Activated CD4-positive, alpha-beta T cell treated with anti-CD3 and anti-CD28 coated beads, Interleukin-2, amount 50 U/mL, for 48 hours (primary cell): Measurements from ENCODE around the gene PAPLN.
"Not testable (repeated sequence)": the region's sequence is repeated elsewhere in the genome, so short reads cannot be mapped to it uniquely, and the experiment has no call there.

Experiments used
- DNase-seq, 2 experiments: peaks; one replicate each; pipeline ENCODE4 v3.0.0-alpha.2; 2020

Gene PAPLN, protein sequence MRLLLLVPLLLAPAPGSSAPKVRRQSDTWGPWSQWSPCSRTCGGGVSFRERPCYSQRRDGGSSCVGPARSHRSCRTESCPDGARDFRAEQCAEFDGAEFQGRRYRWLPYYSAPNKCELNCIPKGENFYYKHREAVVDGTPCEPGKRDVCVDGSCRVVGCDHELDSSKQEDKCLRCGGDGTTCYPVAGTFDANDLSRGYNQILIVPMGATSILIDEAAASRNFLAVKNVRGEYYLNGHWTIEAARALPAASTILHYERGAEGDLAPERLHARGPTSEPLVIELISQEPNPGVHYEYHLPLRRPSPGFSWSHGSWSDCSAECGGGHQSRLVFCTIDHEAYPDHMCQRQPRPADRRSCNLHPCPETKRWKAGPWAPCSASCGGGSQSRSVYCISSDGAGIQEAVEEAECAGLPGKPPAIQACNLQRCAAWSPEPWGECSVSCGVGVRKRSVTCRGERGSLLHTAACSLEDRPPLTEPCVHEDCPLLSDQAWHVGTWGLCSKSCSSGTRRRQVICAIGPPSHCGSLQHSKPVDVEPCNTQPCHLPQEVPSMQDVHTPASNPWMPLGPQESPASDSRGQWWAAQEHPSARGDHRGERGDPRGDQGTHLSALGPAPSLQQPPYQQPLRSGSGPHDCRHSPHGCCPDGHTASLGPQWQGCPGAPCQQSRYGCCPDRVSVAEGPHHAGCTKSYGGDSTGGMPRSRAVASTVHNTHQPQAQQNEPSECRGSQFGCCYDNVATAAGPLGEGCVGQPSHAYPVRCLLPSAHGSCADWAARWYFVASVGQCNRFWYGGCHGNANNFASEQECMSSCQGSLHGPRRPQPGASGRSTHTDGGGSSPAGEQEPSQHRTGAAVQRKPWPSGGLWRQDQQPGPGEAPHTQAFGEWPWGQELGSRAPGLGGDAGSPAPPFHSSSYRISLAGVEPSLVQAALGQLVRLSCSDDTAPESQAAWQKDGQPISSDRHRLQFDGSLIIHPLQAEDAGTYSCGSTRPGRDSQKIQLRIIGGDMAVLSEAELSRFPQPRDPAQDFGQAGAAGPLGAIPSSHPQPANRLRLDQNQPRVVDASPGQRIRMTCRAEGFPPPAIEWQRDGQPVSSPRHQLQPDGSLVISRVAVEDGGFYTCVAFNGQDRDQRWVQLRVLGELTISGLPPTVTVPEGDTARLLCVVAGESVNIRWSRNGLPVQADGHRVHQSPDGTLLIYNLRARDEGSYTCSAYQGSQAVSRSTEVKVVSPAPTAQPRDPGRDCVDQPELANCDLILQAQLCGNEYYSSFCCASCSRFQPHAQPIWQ

GRCh38 chr14:73237219-73237785 is at the start of gene PAPLN:
TSS of gene PAPLN (plus strand) at chr14:73237506. CDS start at chr14:73239779, 2,273 bp downstream.
- peak in 1 of 2 experiments; percentile 19 for DNase-seq

DNA sequence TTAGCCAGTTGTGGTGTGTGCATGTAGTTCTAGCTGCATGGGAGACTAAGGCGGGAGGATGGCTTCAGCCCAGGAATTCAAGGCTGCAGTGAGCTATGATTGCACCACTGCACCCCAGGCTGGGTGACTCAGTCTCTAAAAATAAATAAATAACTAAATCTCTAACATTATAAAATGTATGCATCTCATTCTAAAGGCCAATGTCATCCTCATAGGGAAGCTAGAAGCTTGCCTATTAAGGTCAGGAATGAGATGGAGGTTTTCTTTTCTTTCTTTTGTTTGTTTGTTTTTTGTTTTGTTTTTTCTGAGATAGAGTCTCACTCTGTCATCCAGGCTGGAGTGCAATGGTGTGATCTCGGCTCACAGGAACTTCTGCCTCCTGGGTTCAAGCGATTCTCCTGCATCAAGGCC is 48.8 kb upstream of the PAPLN start:
- DNase-seq: no peak

DNA sequence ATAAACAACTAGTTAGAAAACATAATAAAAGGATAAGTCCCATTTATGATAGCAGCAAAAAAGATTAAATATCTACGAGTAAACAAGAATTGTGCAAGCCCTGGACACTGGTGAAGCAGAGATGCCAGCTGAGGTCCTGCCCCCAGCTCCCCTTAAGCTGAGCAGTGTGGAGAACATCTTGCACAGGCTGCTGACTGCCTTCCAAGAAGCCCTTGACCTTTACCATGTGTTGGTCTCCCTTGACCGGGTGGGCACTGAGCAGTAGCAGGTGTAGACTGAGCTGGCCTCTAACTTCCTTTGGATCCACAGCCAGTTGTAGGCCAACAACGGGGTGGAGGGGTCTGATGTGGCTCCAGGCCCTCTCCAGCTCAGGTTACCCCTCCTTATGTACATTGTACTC is 47.7 kb upstream of the PAPLN start:
- no peak for DNase-seq

GRCh38 chr14:73191441-73191840 is 45.9 kb upstream of the PAPLN start:
- no peak for DNase-seq

DNA sequence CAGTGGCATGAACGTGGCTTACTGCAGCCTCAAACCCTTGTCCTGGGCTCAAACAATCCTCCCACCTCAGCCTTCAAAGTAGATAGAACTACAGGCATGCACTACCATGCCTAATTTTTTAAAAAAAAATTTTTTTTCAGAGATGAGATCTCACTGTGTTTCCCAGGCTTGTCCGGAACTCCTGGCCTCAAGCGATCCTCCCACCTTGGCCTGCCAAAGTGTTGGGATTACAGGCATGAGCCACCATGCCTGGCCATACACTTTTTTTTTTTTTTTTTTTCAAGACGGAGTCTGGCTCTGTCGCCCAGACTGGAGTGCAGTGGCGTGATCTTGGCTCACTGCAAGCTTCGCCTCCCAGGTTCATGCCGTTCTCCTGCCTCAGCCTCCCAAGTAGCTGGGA is 43.0 kb upstream of the PAPLN start:
- DNase-seq: not testable (repeated sequence)

- DNase-seq: no peak
Measured at GRCh38 chr14:73198253-73198652, 39.1 kb upstream of the PAPLN start.

DNA sequence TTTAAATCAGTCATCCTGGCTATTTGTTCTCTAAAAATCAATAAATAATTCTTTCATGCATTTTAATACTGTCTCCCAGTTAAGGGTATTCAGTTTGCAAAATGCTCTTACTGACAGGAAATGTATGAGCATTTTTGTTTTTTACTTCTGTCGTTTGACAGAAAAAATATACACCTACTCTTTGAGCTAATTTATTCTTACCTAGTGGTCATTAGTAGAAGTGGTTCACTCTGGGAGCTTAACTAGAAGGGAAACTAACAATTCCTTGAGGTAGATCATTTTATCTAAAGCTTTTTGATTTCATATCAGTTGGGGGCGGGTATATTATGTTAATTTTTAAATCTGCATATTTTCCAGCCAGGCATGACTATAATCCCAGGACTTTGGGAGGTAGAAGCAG is 33.8 kb upstream of the PAPLN start:
- DNase-seq: no peak

DNA sequence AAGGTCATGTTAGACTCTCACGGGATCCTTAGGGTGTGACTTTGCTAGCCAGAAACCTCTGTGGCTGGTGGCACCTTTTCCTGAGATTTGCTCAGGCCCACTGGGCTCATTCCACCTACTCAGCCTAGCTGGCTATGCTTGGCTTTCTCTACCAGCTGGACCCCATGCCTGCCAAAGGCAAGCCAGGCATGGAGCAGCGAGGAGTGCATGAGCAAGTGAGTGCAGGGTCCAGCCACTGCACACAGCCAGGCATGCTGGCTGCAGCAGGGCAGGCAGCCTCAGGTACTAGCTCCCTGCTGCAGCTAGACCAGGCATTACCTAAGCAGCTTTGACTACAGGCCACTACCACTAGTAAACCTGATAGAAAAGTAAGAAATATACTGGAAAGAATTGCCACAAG is 29.7 kb upstream of the PAPLN start:
- no peak for DNase-seq

DNA sequence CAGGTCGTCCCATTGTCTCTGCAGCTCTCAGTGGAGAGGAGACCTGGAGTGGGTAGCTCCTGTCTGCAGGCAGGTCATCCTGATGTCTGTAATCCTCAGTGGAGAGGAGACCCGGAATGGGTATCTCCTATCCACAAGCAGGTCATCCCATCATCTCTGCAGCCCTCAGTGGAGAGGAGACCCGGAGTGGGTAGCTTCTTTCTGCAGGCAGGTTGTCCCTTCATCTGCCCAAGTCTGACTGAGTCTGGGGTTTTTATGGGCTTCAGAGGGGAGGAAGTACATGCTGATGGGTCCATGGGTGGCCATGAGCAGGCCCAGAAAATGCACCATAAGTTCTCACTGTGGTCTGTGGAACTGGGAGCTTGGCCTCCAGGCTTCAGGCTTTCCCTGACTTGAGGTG is 28.9 kb upstream of the PAPLN start:
- no peak for DNase-seq

DNA sequence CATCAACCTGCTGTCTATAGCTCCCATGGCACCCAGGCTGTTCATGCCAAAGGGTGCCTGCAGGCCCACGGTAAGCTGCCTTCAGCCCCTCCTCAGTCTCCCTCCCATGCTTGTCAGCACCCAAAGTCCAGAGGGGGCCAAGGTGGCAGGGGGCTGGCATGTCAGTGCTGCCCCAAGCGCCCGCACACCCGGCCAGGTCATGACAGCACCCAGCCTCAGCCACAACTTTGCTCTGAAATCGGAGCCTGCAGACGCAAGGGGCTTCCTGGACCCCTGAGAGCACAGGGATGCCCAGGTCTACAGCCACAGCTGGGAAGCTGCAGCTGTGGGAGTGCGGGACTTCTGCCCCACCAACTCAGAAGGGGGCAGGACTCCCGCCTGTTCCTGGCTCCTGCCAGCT is 28.5 kb upstream of the PAPLN start:
- DNase-seq: no peak

- no peak for DNase-seq
Measured at GRCh38 chr14:73209953-73210352, 27.4 kb upstream of the PAPLN start.

DNA sequence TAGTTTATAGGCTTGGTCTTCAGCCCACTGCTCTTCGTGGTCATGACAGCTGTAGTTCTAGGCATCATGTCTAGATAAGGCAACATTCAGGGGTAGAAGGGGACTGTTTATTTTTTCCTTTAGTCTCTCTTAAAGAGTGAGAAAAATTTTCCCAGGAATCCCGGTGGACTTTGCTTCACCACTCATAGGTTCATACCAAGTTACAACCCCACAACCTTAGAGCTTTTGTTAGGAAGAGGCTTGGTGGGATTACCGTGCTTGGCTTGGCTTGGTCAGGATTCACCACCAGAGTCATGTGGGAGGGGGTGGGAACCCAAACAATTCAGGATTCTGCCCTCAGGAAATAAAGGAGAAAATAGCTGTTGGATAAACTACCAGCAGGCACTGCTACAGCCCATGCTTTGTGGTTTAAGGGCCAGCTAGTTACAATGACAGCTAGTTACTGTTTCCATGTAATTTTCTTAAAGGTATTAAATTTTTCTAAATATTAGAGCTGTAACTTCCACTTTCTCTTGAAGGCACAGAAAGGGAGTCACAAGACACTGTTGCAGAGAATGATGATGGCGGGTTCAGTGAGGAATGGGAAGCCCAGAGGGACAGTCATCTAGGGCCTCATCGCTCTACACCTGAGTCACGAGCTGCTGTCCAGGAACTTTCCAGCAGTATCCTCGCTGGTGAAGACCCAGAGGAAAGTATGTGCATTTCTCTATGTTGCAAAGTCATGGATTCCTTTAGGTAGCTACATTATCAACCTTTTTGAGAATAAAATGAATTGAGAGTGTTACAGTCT is 25.9 kb upstream of the PAPLN start:
- no peak for DNase-seq

- no peak for DNase-seq
Measured at GRCh38 chr14:73216030-73216429, 21.3 kb upstream of the PAPLN start.

DNA sequence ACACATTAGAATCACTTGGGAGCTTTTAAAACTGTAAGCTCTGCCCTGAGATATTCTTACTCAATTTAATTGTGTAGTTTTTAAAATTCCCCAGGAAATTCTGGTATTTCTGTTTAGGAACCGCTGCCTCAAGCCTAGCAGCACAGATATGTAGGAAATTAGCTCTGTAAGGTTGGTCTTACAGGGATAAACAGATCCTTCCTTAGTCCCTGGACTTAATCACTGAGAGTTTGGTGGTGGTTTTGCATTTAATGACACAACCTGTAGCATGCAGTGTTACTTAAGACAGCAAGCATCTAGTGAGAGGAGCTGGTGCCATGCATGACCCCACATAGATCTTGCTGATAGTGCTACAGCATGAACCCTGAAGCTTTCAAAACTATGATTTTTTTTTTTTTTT is 19.9 kb upstream of the PAPLN start:
- no peak for DNase-seq

DNA sequence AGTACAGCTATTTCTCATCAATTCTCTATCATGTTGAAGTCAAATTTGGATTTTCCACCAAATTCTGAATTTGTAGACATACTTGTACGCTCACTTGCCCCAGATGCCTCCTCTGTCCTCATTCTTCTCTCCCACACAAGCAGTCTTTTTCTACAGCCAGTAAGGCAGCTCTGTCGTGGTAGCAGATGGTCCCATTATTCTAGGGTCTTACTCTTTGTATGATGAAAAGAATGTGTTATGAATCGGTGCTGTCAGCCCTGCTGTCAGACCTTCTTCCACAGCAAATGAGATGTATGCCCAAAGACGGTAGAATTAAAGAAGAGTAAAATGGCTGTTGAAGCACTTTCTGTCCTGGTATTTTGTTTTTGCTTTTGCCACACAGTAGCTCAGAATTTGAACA is 17.2 kb upstream of the PAPLN start:
- DNase-seq: no peak

DNA sequence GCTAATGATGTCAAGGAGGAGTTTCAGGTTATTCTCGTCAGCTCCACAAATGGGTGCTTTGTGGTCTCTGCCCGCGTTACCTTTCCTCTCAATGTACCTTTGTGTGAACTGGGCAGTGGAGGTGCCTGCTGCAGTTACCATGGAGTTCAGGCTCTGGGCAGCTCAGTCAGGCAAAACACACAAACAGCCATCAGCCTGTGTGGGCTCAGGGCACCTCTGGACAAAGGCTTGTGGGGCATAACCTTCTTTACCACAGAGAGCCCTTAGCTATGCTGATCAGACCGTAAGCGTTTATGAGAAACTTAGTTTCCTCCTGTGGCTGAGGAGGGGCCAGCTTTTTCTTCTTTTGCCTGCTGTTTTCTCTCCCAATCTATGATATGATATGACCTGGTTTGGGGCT is 16.7 kb upstream of the PAPLN start:
- DNase-seq: no peak

GRCh38 chr14:73221945-73222344 is 15.4 kb upstream of the PAPLN start:
- no peak for DNase-seq

GRCh38 chr14:73223049-73223448 is 14.3 kb upstream of the PAPLN start:
- DNase-seq: peak in 1 of 2 experiments; percentile 40

- DNase-seq: no peak
Measured at GRCh38 chr14:73225496-73225895, 11.8 kb upstream of the PAPLN start.

DNA sequence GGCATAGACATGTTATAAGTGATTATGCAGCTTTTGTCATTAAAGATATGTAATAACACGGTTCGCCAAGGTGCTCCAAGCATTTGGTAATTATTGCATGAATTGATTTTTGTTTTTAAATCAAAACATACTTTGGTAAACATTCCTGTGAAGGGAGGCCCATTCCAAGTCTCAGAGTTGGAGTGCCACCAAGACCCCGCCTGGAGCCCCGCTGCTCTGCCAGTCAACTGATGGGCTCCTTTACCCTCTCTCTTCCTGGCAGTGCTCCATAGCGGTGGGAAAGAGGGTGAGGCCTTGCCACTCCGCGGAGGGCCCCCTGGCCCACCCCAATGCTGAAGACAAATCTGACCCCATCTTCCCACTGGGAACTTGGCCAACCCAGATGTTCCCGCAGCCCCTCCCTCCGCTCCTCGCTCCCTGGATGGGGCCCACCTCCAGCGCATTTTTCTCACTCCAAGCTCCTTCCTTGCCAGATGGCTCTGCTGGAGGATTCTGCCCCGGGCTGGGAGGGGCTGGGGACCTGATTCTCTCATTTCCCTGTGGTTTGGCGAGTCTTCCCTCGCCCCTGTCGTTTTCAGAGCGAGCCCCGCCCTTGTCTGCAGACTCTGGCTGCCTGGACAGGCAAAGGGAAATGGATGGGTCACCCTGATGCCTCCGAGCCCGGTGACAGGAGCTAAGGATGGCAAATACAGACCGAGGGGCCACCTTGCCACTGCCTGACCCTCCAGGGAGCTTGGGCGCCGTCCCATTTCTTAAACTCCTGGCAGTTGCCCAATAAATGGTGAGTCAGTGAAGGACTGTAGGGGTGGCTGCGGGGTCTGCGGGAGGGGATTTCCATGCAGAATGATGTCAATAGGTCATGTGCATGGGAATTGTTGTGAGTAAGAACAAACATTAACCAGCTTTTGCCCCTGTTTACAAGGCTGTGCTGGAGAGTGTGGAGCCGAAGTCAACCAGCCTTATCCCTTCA is 9.2 kb upstream of the PAPLN start:
- no peak for DNase-seq

DNA sequence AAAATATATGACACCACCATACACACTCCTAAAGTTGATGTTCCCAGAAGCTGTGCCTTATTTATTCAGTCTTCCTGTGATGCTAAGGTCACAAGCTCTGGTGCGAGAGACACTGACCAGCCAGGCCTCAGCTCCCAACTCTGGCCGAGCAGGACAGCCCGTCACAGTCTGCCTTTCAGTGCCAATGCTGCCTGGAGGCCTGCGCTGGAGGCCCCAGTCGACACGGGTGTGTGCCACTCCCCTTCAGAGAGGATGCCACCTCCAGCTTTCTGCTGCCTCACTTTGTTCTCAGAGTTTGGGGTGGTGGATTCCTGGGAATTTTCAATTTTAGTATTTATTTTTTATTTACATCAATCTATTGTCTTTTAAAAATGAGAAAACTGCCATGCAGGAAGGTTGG is 7.3 kb upstream of the PAPLN start:
- no peak for DNase-seq
